ENCODE results near the gene CDH4. TPM values are rescaled to one million over a fixed set of nuclear protein-coding genes. Genes with fewer than 3 reads are reported as not detected.

CDH4 gene
- total RNA-seq, 1 donor from 2014 or later: 2.9 TPM

GRCh38 chr20:61869750-61870507 is 617.9 kb downstream of the CDH4 start:
- Mint-ChIP-seq H3K4me1 (no peaks in the 10 kb centered on the region), H3K9me3 (peaks cover 16% of the 10 kb centered on the region), H3K27ac (no peak overlapping the region), H3K36me3 (peaks cover 8% of the 10 kb centered on the region), H3K27me3 (ENCODE audit: insufficient read depth, low read depth) (peaks cover 4% of the 10 kb centered on the region), H3K4me3 (no peak overlapping the region)
- Histone ChIP-seq H3K36me3 (no peaks in the 10 kb centered on the region), H3K9me3 (ENCODE audit: low read depth) (no peaks in the 10 kb centered on the region), H3K4me3 (no peak overlapping the region), H3F3A (ENCODE audit: low read depth) (no peaks in the 10 kb centered on the region), H3K4me1 (no peaks in the 10 kb centered on the region), H3K27me3 (no peaks in the 10 kb centered on the region), H3K9ac (no peak overlapping the region), H3K4me2 (no peak overlapping the region), H3K79me2 (ENCODE audit: low read depth) (no peaks in the 10 kb centered on the region), H2AFZ (replicated peaks) (no peak overlapping the region), H3K27ac (no peak overlapping the region), H4K20me1 (ENCODE audit: low read depth) (no peaks in the 10 kb centered on the region)
- TF ChIP-seq EZH2phosphoT487 (IDR thresholded peaks at IDR 0.05): no peak
- no peak for TF ChIP-seq CTCF (IDR thresholded peaks at IDR 0.05)
- no peak for TF ChIP-seq EZH2 (IDR thresholded peaks at IDR 0.05)
- DNase-seq (ENCODE audit: low spot score): no peak

GRCh38 chr20:61871160-61871559 is 619.1 kb downstream of the CDH4 start:
- peaks cover 16% of the 10 kb centered on the region for H3K9me3 Mint-ChIP-seq
- H3K4me1 Mint-ChIP-seq: no peaks in the 10 kb centered on the region

GRCh38 chr20:61871913-61872312 is 619.9 kb downstream of the CDH4 start:
- TF ChIP-seq CTCF (IDR thresholded peaks at IDR 0.05) (no peak), EZH2phosphoT487 (IDR thresholded peaks at IDR 0.05) (no peak), EZH2 (IDR thresholded peaks at IDR 0.05) (no peak)
- H3K27ac Mint-ChIP-seq: no peak overlapping the region
- peaks cover 7% of the 10 kb centered on the region for H3K27me3 Mint-ChIP-seq (ENCODE audit: insufficient read depth, low read depth)
- H3K4me1 Mint-ChIP-seq: no peaks in the 10 kb centered on the region
- no peak overlapping the region for H3K4me3 ChIP-seq
- H3K36me3 ChIP-seq: no peaks in the 10 kb centered on the region
- no peaks in the 10 kb centered on the region for H3F3A ChIP-seq (ENCODE audit: low read depth)
- H3K4me3 Mint-ChIP-seq: no peak overlapping the region
- no peaks in the 10 kb centered on the region for H4K20me1 ChIP-seq (ENCODE audit: low read depth)
- H3K79me2 ChIP-seq (ENCODE audit: low read depth): no peaks in the 10 kb centered on the region
- H3K4me2 ChIP-seq: no peak overlapping the region
- H3K4me1 ChIP-seq: no peaks in the 10 kb centered on the region
- H3K27ac ChIP-seq: no peak overlapping the region
- peaks cover 16% of the 10 kb centered on the region for H3K9me3 Mint-ChIP-seq
- H3K27me3 ChIP-seq: no peaks in the 10 kb centered on the region
- no peaks in the 10 kb centered on the region for H3K9me3 ChIP-seq (ENCODE audit: low read depth)
- no peak overlapping the region for H2AFZ ChIP-seq (replicated peaks)
- H3K36me3 Mint-ChIP-seq: peaks cover 8% of the 10 kb centered on the region
- DNase-seq (ENCODE audit: low spot score): no peak
- H3K9ac ChIP-seq: no peak overlapping the region

More at GRCh38 chr20:61871160-61871559, 619.1 kb downstream of the CDH4 start:
- Histone ChIP-seq H3K4me2 (no peak overlapping the region), H3K9ac (no peak overlapping the region), H3K36me3 (no peaks in the 10 kb centered on the region), H3K9me3 (ENCODE audit: low read depth) (no peaks in the 10 kb centered on the region), H3K79me2 (ENCODE audit: low read depth) (no peaks in the 10 kb centered on the region), H2AFZ (replicated peaks) (no peak overlapping the region), H3K4me3 (no peak overlapping the region), H3K4me1 (no peaks in the 10 kb centered on the region), H3K27ac (no peak overlapping the region), H3F3A (ENCODE audit: low read depth) (no peaks in the 10 kb centered on the region), H4K20me1 (ENCODE audit: low read depth) (no peaks in the 10 kb centered on the region), H3K27me3 (no peaks in the 10 kb centered on the region)
- Mint-ChIP-seq H3K27me3 (ENCODE audit: insufficient read depth, low read depth) (peaks cover 5% of the 10 kb centered on the region), H3K27ac (no peak overlapping the region), H3K36me3 (peaks cover 8% of the 10 kb centered on the region), H3K4me3 (no peak overlapping the region)
- no peak for DNase-seq (ENCODE audit: low spot score)
- TF ChIP-seq EZH2phosphoT487 (IDR thresholded peaks at IDR 0.05) (no peak), EZH2 (IDR thresholded peaks at IDR 0.05) (no peak), CTCF (IDR thresholded peaks at IDR 0.05) (no peak)

Measured in neural progenitor cell (in vitro differentiated cells).